Measurements from ENCODE around the gene GJB5.

DNA sequence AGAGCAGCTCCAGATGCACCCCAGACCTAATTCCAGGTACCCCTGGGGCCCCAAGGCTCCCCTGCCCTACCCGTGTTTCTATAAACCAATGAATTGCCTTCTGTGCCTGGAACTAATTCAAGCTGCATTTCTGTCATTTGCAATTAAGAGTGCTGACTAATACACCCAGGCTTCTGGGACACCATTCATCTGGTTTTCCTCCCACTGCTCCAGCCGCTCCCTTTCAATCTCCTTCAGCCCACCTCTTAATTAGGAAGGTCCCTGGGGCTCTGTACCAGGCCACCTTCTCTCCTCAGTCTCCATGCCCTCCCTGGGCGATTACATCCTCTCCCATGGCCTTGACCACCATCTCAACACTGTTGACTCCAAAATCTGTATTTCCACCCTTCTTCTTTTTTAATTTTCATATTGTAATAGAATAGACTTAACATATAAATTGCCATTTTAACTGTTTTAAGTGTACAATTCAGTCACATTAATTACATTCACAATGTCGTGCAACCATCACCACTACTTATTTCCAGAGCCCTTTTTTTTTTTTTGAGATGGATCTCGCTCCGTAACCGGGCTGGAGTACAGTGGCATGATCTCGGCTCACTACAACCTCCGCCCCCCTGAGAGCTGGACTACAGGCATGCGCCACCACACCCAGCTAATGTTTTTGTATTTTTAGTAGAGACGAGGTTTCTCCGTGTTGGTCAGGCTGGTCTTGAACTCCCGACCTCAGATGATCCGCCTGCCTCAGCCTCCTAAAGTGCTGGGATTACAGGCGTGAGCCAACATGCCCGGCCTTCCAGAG lies 16.9 kb downstream of the GJB5 start:
- TF ChIP-seq, protein P1, sequence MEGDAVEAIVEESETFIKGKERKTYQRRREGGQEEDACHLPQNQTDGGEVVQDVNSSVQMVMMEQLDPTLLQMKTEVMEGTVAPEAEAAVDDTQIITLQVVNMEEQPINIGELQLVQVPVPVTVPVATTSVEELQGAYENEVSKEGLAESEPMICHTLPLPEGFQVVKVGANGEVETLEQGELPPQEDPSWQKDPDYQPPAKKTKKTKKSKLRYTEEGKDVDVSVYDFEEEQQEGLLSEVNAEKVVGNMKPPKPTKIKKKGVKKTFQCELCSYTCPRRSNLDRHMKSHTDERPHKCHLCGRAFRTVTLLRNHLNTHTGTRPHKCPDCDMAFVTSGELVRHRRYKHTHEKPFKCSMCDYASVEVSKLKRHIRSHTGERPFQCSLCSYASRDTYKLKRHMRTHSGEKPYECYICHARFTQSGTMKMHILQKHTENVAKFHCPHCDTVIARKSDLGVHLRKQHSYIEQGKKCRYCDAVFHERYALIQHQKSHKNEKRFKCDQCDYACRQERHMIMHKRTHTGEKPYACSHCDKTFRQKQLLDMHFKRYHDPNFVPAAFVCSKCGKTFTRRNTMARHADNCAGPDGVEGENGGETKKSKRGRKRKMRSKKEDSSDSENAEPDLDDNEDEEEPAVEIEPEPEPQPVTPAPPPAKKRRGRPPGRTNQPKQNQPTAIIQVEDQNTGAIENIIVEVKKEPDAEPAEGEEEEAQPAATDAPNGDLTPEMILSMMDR (IDR thresholded peaks at IDR 0.05): no peak
- TF ChIP-seq EZH2 (IDR thresholded peaks at IDR 0.05; ENCODE audit: borderline replicate concordance, insufficient read depth, low read depth, low read length, poor library complexity, severe bottlenecking): no peak

Measured in B cell (primary cell).